Parathyroid adenoma (tissue), 2 donors: ENCODE results near the gene GAN.

Experiments used
- H2AFZ ChIP-seq: fragments of 300-600 bp; sonication (generic); one replicate; pipeline ENCODE4 v1.7.0; 2017; ENCODE audit warnings: antibody characterized with exemption, mild to moderate bottlenecking
- H3K27ac ChIP-seq: fragments of 300-600 bp; sonication (generic); one replicate; pipeline ENCODE4 v1.7.0; 2017
- H3K27me3 ChIP-seq: fragments of 300-600 bp; sonication (generic); one replicate; pipeline ENCODE4 v1.7.0; 2017; ENCODE audit warnings: low read length; ENCODE audit not compliant: control insufficient read depth, insufficient read depth
- H3K36me3 ChIP-seq: fragments of 300-600 bp; sonication (generic); one replicate; pipeline ENCODE4 v1.7.0; 2017; ENCODE audit warnings: low read length; ENCODE audit not compliant: control insufficient read depth, insufficient read depth
- H3K4me1 ChIP-seq: fragments of 300-600 bp; sonication (generic); one replicate; pipeline ENCODE4 v1.7.0; 2017; ENCODE audit warnings: control low read depth
- H3K4me2 ChIP-seq: fragments of 300-600 bp; sonication (generic); one replicate; pipeline ENCODE4 v1.7.0; 2017; ENCODE audit warnings: low read length
- H3K4me3 ChIP-seq: fragments of 300-600 bp; sonication (generic); one replicate; pipeline ENCODE4 v1.7.0; 2017; ENCODE audit warnings: low read depth, low read length
- H3K79me2 ChIP-seq: fragments of 300-600 bp; sonication (generic); one replicate; pipeline ENCODE4 v1.7.0; 2017; ENCODE audit warnings: control low read depth
- H3K9ac ChIP-seq: fragments of 300-600 bp; sonication (generic); one replicate; pipeline ENCODE4 v1.7.0; 2017; ENCODE audit warnings: mild to moderate bottlenecking
- H3K9me3 ChIP-seq: fragments of 300-600 bp; sonication (generic); one replicate; pipeline ENCODE4 v1.7.0; 2017; ENCODE audit warnings: low read length; ENCODE audit not compliant: control insufficient read depth
- TF ChIP-seq, protein P1 (sequence below): fragments of 300-600 bp; sonication (generic); IDR thresholded peaks from one replicate; pipeline ENCODE4 v1.7.0; 2017; ENCODE audit warnings: antibody characterized with exemption, mild to moderate bottlenecking
- donor health status: primary hyperparathyroidism.

The GAN gene

GRCh38 chr16:81314603-81315270 lies at the start of gene GAN:
Gene GAN (plus strand): TSS chr16:81314962. CDS start chr16:81315114, 152 bp downstream.
- peaks cover 4% of the 10 kb centered on the region for H3K4me1 ChIP-seq
- peak within 1 kb of the TSS; percentile 94 for H3K4me2 ChIP-seq
- TF ChIP-seq, protein P1, sequence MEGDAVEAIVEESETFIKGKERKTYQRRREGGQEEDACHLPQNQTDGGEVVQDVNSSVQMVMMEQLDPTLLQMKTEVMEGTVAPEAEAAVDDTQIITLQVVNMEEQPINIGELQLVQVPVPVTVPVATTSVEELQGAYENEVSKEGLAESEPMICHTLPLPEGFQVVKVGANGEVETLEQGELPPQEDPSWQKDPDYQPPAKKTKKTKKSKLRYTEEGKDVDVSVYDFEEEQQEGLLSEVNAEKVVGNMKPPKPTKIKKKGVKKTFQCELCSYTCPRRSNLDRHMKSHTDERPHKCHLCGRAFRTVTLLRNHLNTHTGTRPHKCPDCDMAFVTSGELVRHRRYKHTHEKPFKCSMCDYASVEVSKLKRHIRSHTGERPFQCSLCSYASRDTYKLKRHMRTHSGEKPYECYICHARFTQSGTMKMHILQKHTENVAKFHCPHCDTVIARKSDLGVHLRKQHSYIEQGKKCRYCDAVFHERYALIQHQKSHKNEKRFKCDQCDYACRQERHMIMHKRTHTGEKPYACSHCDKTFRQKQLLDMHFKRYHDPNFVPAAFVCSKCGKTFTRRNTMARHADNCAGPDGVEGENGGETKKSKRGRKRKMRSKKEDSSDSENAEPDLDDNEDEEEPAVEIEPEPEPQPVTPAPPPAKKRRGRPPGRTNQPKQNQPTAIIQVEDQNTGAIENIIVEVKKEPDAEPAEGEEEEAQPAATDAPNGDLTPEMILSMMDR, result no peak

DNA sequence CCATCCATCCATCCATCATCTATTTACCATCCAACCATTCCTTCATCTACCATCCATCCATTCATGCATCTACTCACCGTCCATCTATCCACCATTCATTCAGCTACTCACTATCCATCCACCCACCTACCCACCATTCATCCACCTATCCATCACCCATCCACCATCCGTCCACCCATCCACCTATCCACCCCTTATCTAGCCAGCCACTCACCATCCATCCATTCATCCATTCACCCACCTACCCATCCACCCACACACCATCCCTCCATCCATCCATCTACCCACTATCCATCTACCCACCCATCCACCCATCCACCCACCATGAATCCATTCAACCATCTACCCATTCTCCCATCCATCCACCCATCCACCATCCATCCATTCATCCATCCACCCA lies 49.7 kb upstream of the GAN start:
- Histone ChIP-seq H3K4me1 (no peaks in the 10 kb centered on the region), H3K79me2 (no peaks in the 10 kb centered on the region), H3K4me2 (no peak overlapping the region), H3K9ac (no peak overlapping the region), H2AFZ (no peak overlapping the region), H3K27ac (no peak overlapping the region), H3K27me3 (no peaks in the 10 kb centered on the region), H3K36me3 (no peaks in the 10 kb centered on the region), H3K4me3 (no peak overlapping the region), H3K9me3 (no peaks in the 10 kb centered on the region)
- TF ChIP-seq, protein P1, result no peak

More at GRCh38 chr16:81314603-81315270, at the start of gene GAN:
- H3K9ac ChIP-seq, result peak within 1 kb of the TSS; percentile 43
- no peaks in the 10 kb centered on the region for H3K27me3 ChIP-seq
- H3K79me2 ChIP-seq, result peaks cover 33% of the 10 kb centered on the region
- H3K27ac ChIP-seq, result peak within 1 kb of the TSS; percentile 73
- H3K9me3 ChIP-seq, result no peaks in the 10 kb centered on the region
- H2AFZ ChIP-seq, result peak within 1 kb of the TSS; percentile 98
- peak within 1 kb of the TSS; percentile 90 for H3K4me3 ChIP-seq
- H3K36me3 ChIP-seq, result no peaks in the 10 kb centered on the region

DNA sequence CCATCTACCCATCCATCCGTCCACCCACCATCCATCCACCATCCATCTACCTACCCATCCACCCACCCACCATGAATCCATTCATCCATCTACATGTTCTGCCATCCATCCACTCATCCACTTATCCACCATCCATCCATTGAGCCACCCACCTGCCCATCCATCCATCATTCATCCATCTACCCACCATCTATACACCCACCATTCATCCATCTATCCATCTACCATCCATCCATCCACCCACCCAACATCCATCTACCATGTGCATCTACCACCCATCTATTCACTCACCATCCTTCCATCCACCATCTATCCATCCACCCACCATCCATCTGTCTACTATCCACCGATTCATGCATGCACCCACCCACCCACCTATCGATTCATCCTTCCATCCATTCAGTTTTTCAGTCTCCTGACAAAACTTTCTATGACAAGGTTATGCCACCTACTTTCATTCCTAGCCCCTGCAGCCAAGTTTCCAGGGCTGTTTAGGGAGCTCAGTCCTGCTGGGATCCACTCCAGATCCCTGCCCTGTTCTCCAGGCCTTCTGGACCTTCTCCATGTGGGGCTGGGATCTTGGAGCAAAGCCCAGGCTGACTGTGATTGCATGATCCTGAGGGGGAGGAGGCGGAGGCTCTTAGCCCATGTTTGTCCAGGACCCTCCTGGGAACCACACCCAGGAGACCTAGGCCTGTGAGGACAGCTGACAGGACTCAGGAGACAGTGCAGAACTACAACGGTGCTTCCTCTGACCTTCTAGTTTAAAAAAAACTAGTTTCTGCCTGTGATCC lies 48.9 kb upstream of the GAN start:
- no peaks in the 10 kb centered on the region for H3K27me3 ChIP-seq
- no peak overlapping the region for H3K4me3 ChIP-seq
- H3K9ac ChIP-seq, result no peak overlapping the region
- H3K79me2 ChIP-seq, result no peaks in the 10 kb centered on the region
- H3K27ac ChIP-seq, result no peak overlapping the region
- no peaks in the 10 kb centered on the region for H3K9me3 ChIP-seq
- TF ChIP-seq, protein P1, result no peak
- no peak overlapping the region for H2AFZ ChIP-seq
- no peak overlapping the region for H3K4me2 ChIP-seq
- no peaks in the 10 kb centered on the region for H3K36me3 ChIP-seq
- no peaks in the 10 kb centered on the region for H3K4me1 ChIP-seq

- H3K27ac ChIP-seq, result no peak overlapping the region
- H2AFZ ChIP-seq, result no peak overlapping the region
- no peak overlapping the region for H3K9ac ChIP-seq
- H3K4me1 ChIP-seq, result no peaks in the 10 kb centered on the region
- no peaks in the 10 kb centered on the region for H3K27me3 ChIP-seq
- no peak overlapping the region for H3K4me3 ChIP-seq
- TF ChIP-seq, protein P1, result no peak
- H3K79me2 ChIP-seq, result no peaks in the 10 kb centered on the region
- no peak overlapping the region for H3K4me2 ChIP-seq
- H3K36me3 ChIP-seq, result no peaks in the 10 kb centered on the region
- no peaks in the 10 kb centered on the region for H3K9me3 ChIP-seq
Measured at GRCh38 chr16:81266680-81267095, 48.1 kb upstream of the GAN start.
